Neuronal stem cell (in vitro differentiated cells): ENCODE data around the gene ROBO3.

Experiments used
- DNase-seq: peaks from one replicate; pipeline ENCODE4 v3.0.0-alpha.2; 2013; ENCODE audit warnings: low spot score
- H2AFZ ChIP-seq: one replicate; pipeline ENCODE4 v1.6.1; 2013; ENCODE audit warnings: mild to moderate bottlenecking, low read length, inconsistent platforms
- H2AK5ac ChIP-seq: 2 replicates; pipeline ENCODE4 v1.6.1; 2013; ENCODE audit warnings: low read depth, mild to moderate bottlenecking, inconsistent platforms, low read length, moderate library complexity, mixed read lengths
- H2BK120ac ChIP-seq: 2 replicates; pipeline ENCODE4 v1.6.1; 2013; ENCODE audit warnings: low read depth, mild to moderate bottlenecking, inconsistent platforms, low read length, moderate library complexity, mixed read lengths
- H2BK12ac ChIP-seq: one replicate; pipeline ENCODE4 v1.6.1; 2013; ENCODE audit warnings: low read length, inconsistent platforms
- H2BK15ac ChIP-seq: 2 replicates; pipeline ENCODE4 v1.6.1; 2013; ENCODE audit warnings: mild to moderate bottlenecking, low read length, inconsistent platforms, mixed read lengths
- H2BK5ac ChIP-seq: one replicate; pipeline ENCODE4 v1.6.1; 2013; ENCODE audit warnings: inconsistent platforms, mild to moderate bottlenecking, low read length, moderate library complexity
- H3K14ac ChIP-seq: one replicate; pipeline ENCODE4 v1.6.1; 2013; ENCODE audit warnings: low read length, inconsistent platforms
- H3K18ac ChIP-seq: 2 replicates; pipeline ENCODE4 v1.6.1; 2013; ENCODE audit warnings: low read length, inconsistent platforms
- H3K23ac ChIP-seq: 2 replicates; pipeline ENCODE4 v1.6.1; 2013; ENCODE audit warnings: low read depth, mild to moderate bottlenecking, mixed read lengths, low read length, inconsistent platforms; ENCODE audit not compliant: poor library complexity
- H3K27ac ChIP-seq: replicated peaks from 3 replicates; pipeline ENCODE4 v1.5.1; 2013; ENCODE audit warnings: low read length, inconsistent platforms
- H3K27me3 ChIP-seq, 3 experiments: 2 replicates each; pipeline ENCODE4 v1.6.1; 2013; ENCODE audit warnings: low read length in 3 of 3, mild to moderate bottlenecking in 2 of 3, inconsistent platforms in 1 of 3, low read depth in 1 of 3, mixed read lengths in 1 of 3, moderate library complexity in 1 of 3; ENCODE audit not compliant: control insufficient read depth in 3 of 3, insufficient read depth in 3 of 3
- H3K36me3 ChIP-seq, 2 donors: replicated peaks in 1 of 2; 2 replicates each; pipeline ENCODE4 v1.6.1; 2013; ENCODE audit warnings: low read length in 2 of 2; ENCODE audit not compliant: control insufficient read depth in 2 of 2, insufficient read depth in 2 of 2
- H3K4ac ChIP-seq: 2 replicates; pipeline ENCODE4 v1.6.1; 2013; ENCODE audit warnings: inconsistent platforms, mild to moderate bottlenecking, low read length, moderate library complexity
- H3K4me1 ChIP-seq, 2 donors: 1 replicate in 1 of 2; 2 replicates in 1 of 2; pipeline ENCODE4 v1.6.1; 2013; ENCODE audit warnings: low read length in 2 of 2, low read depth in 1 of 2; ENCODE audit not compliant: control insufficient read depth in 2 of 2, insufficient read depth in 1 of 2
- H3K4me2 ChIP-seq: one replicate; pipeline ENCODE4 v1.6.1; 2013; ENCODE audit warnings: mild to moderate bottlenecking, low read length, inconsistent platforms; ENCODE audit not compliant: insufficient read depth, poor library complexity, severe bottlenecking
- H3K4me3 ChIP-seq, 2 donors: 2 replicates each; pipeline ENCODE4 v1.5.1; 2013; ENCODE audit warnings: low read length in 2 of 2, mild to moderate bottlenecking in 2 of 2, inconsistent platforms in 1 of 2, moderate library complexity in 1 of 2
- H3K79me1 ChIP-seq: one replicate; pipeline ENCODE4 v1.6.1; 2013; ENCODE audit warnings: low read depth, mild to moderate bottlenecking, inconsistent platforms, low read length, moderate library complexity
- H3K9ac ChIP-seq: one replicate; pipeline ENCODE4 v1.6.1; 2013; ENCODE audit warnings: mild to moderate bottlenecking, low read depth, low read length, inconsistent platforms; ENCODE audit not compliant: poor library complexity
- H3K9me3 ChIP-seq, 2 donors: replicated peaks in 1 of 2; 2 replicates each; pipeline versions ENCODE3 to v1.6.1; 2013; ENCODE audit warnings: low read length in 2 of 2, mild to moderate bottlenecking in 2 of 2, inconsistent platforms in 1 of 2, low read depth in 1 of 2, mixed read lengths in 1 of 2, moderate library complexity in 1 of 2; ENCODE audit not compliant: control insufficient read depth in 2 of 2, insufficient read depth in 1 of 2
- H4K8ac ChIP-seq: one replicate; pipeline ENCODE4 v1.6.1; 2013; ENCODE audit warnings: low read depth, mild to moderate bottlenecking, inconsistent platforms, low read length, moderate library complexity
- H4K91ac ChIP-seq: one replicate; pipeline ENCODE4 v1.6.1; 2013; ENCODE audit warnings: low read length, low read depth, mild to moderate bottlenecking, inconsistent platforms; ENCODE audit not compliant: poor library complexity
- WGBS, 2 donors: extraction: QIAGEN DNeasy Blood & Tissue Kit; methylation state at CpG; one replicate each; pipeline ENCODE4 v1.1.7; 2013; ENCODE audit warnings: missing lambda C conversion rate in 2 of 2, mixed read lengths in 1 of 2; ENCODE audit not compliant: insufficient read length in 2 of 2, insufficient replicate concordance in 1 of 2; ENCODE audit errors: extremely low coverage in 2 of 2; 5-methylcytosine and 5-hydroxymethylcytosine counted together

ROBO3 gene

DNA sequence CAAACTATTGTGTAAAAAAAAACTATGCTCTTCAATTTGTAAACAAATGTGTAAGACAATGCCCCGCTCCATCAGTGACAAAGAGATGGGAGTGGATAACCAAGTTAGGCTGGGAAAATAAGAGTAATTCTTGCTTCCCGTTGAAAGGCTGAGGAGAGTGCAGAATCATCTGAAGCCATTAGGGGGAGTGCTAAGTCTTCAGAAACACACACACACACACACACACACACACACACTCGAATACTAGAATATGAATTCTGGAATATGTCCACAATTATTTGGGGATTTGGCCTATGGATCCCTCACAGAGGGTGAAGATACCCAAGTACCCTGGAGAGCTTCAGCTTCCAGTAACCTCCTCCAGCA is 27.8 kb upstream of the ROBO3 start:
- no peak for DNase-seq
- no peak overlapping the region for H2BK15ac ChIP-seq
- no peak overlapping the region for H3K18ac ChIP-seq
- no peak overlapping the region for H2BK120ac ChIP-seq
- H2BK12ac ChIP-seq = no peak overlapping the region
- no CpG with 5 or more reads among the region's 3 CpGs for WGBS, 2 donors
- H2BK5ac ChIP-seq = no peak overlapping the region
- H3K4me3 ChIP-seq = no peak overlapping the region
- no peak overlapping the region for H3K23ac ChIP-seq
- H3K9ac ChIP-seq = no peak overlapping the region
- no peak overlapping the region for H3K27ac ChIP-seq
- H3K4me2 ChIP-seq = no peak overlapping the region
- no peak overlapping the region for H2AFZ ChIP-seq
- no peak overlapping the region for H3K4ac ChIP-seq
- peaks cover 11 to 54% (median 46%) of the 10 kb centered on the region in 3 experiments for H3K27me3 ChIP-seq
- H3K14ac ChIP-seq = no peak overlapping the region
- no peak overlapping the region for H2AK5ac ChIP-seq
- H3K4me1 ChIP-seq = peaks cover 6 to 16% of the 10 kb centered on the region in 2 donors
- peaks cover 0 to 7% of the 10 kb centered on the region in 2 donors for H3K9me3 ChIP-seq
- H3K36me3 ChIP-seq = no peaks in the 10 kb centered on the region
- H4K8ac ChIP-seq = no peak overlapping the region
- no peaks in the 10 kb centered on the region for H3K79me1 ChIP-seq
- H4K91ac ChIP-seq = no peak overlapping the region

DNA sequence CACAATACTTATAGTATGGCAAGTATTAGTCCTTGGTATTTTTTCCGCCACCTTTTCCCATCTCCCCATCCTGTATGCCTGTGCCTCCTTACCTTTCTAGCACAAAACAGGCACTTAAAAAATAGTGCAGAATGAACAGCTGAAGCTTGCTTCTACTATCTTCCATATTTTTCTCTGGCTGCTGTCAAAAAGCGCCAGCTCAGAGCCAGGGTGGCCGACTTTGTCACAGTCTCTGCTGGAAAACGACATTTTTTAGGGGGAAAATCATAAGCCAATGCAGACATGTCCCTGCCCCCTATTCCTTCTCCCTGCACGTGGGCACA is 26.5 kb upstream of the ROBO3 start:
- peaks cover 0 to 7% of the 10 kb centered on the region in 2 donors for H3K9me3 ChIP-seq
- no peak overlapping the region for H3K27ac ChIP-seq
- H2BK12ac ChIP-seq = no peak overlapping the region
- no peak overlapping the region for H3K9ac ChIP-seq
- H4K91ac ChIP-seq = no peak overlapping the region
- no peak overlapping the region for H2BK120ac ChIP-seq
- no peak overlapping the region for H2BK5ac ChIP-seq
- H3K4me3 ChIP-seq = peak overlapping the region in 1 of 2 donors; percentile 37
- H3K14ac ChIP-seq = no peak overlapping the region
- H3K36me3 ChIP-seq = no peaks in the 10 kb centered on the region
- no CpG with 5 or more reads among the region's 5 CpGs for WGBS, 2 donors
- H3K4me2 ChIP-seq = peak overlapping the region; percentile 95
- peaks cover 9 to 23% of the 10 kb centered on the region in 2 donors for H3K4me1 ChIP-seq
- peak overlapping the region; percentile 87 for H2BK15ac ChIP-seq
- no peak overlapping the region for H3K4ac ChIP-seq
- H3K23ac ChIP-seq = no peak overlapping the region
- H3K18ac ChIP-seq = peak overlapping the region; percentile 95
- no peak for DNase-seq
- peak overlapping the region; percentile 93 for H2AFZ ChIP-seq
- H2AK5ac ChIP-seq = no peak overlapping the region
- peaks cover 11 to 64% (median 49%) of the 10 kb centered on the region in 3 experiments for H3K27me3 ChIP-seq
- H3K79me1 ChIP-seq = no peaks in the 10 kb centered on the region
- no peak overlapping the region for H4K8ac ChIP-seq

DNA sequence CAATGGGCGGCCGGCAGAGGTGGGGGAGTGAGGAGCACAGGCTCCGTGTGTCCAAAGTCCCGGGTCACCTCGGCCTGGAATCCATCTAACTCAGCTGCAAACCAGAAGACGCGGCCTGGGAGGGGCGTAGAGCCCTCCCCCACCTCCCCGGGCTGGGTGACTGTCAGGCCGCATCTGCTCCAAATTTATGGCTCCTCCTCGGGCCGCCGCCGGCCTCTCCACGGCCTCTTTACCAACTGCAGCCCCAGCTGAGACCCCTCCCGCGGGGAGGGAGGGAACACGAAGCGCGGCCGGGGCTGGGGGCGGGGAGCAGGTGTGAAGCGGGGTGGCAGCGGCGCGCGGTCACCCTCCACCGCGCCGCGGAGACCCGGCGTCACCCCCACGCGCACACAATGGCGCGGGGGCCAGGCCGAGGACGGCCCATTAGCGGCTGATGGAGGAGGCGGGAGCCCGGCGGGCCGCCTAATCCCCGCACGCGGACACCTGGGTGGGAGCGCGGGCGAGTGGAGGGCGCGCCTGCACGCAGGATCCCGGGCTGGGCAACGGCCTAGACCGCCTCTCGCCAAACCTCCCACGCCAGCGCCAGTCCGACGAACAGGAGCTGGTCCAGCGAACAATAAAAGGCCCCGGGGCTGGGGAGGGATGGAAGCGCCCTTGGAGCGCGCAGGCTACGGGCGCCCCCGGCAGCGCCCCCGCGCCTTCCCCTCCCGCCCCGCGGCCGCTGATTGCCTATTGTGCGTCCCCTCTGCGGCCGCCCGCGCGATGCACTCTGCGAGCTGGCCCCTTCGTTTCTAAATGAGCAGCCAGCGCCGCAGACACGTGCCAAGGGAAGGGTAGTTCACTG is 25.9 kb upstream of the ROBO3 start:
- Histone ChIP-seq H2AK5ac (no peak overlapping the region), H3K9me3 (peaks cover 0 to 7% of the 10 kb centered on the region in 2 donors), H4K8ac (no peak overlapping the region), H3K4me2 (peak overlapping the region; percentile 95), H2BK12ac (peak overlapping the region; percentile 42), H3K27me3 (peaks cover 11 to 68% (median 52%) of the 10 kb centered on the region in 3 experiments), H3K4ac (no peak overlapping the region), H3K4me1 (peaks cover 9 to 25% of the 10 kb centered on the region in 2 donors), H2BK15ac (peak overlapping the region; percentile 87), H3K27ac (no peak overlapping the region), H4K91ac (no peak overlapping the region), H3K14ac (no peak overlapping the region), H3K23ac (no peak overlapping the region), H3K9ac (peak overlapping the region; percentile 85), H3K79me1 (no peaks in the 10 kb centered on the region), H3K4me3 (peak overlapping the region; percentile 37 to 69), H2BK120ac (no peak overlapping the region), H3K36me3 (no peaks in the 10 kb centered on the region), H3K18ac (peak overlapping the region; percentile 95), H2AFZ (peak overlapping the region; percentile 93), H2BK5ac (peak overlapping the region; percentile 10)
- no peak for DNase-seq
- WGBS, 2 donors = no CpG with 5 or more reads among the region's 87 CpGs

DNA sequence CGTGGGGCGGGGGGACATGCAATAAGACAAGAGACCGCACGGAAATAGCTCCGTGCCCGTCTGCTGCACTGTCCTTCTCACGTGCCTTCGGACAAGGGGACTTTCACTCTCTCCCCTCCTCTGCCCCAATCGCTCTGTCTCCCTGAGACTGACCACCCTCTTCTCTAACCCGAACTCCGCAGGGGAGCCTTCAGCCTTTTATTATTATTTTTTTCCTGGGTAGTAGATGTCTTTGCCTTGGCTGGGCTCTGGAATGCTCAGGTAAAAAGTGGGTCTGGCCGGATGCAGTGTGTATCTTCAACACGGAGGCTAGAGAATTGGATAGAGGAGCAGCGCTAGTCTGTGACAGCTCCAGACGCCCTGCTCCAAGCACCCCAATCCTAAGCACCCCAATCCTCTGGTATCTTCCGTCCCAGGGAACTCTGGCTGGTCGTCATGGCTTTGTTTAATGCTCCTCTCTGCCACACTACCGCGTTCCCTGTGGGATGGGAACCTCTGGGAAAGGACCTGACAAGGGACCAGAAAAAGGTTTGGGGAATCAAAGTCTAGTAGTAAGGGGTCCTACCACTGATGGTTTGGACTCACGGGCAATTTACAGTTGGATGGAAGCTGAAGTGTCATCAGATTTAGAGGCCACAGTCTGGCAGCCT is 25.1 kb upstream of the ROBO3 start:
- no peak overlapping the region for H4K91ac ChIP-seq
- no CpG with 5 or more reads among the region's 20 CpGs for WGBS, 2 donors

More for the DNA sequence above, 25.1 kb upstream of the ROBO3 start:
- H3K27ac ChIP-seq = no peak overlapping the region
- H2AFZ ChIP-seq = peak overlapping the region; percentile 93
- H4K8ac ChIP-seq = no peak overlapping the region
- peak overlapping the region; percentile 87 for H2BK15ac ChIP-seq
- no peaks in the 10 kb centered on the region for H3K36me3 ChIP-seq
- peaks cover 9 to 32% of the 10 kb centered on the region in 2 donors for H3K4me1 ChIP-seq
- H3K9ac ChIP-seq = no peak overlapping the region
- H3K14ac ChIP-seq = no peak overlapping the region
- peak overlapping the region; percentile 42 for H2BK12ac ChIP-seq
- peak overlapping the region; percentile 25 for H3K23ac ChIP-seq
- no peaks in the 10 kb centered on the region for H3K79me1 ChIP-seq
- peak overlapping the region; percentile 10 for H2BK5ac ChIP-seq
- H3K9me3 ChIP-seq = peaks cover 0 to 7% of the 10 kb centered on the region in 2 donors
- H2BK120ac ChIP-seq = no peak overlapping the region
- DNase-seq = no peak
- H3K27me3 ChIP-seq = peaks cover 11 to 75% (median 58%) of the 10 kb centered on the region in 3 experiments
- peak overlapping the region; percentile 37 to 61 for H3K4me3 ChIP-seq
- no peak overlapping the region for H3K4ac ChIP-seq
- H3K18ac ChIP-seq = peak overlapping the region; percentile 95
- H3K4me2 ChIP-seq = peak overlapping the region; percentile 95
- peak overlapping the region; percentile 81 for H2AK5ac ChIP-seq
